H1 (cell line): ENCODE data around the gene VAV2.

Source experiments
- CTCF ChIP-seq, 3 experiments: IDR thresholded peaks; 1 replicate in 2 of 3; 2 replicates in 1 of 3; pipeline versions ENCODE4 v1.5.1 to v1.6.1; 2011; ENCODE audit warnings: low read length in 3 of 3, mild to moderate bottlenecking in 3 of 3, inconsistent platforms in 2 of 3, low read depth in 1 of 3, moderate library complexity in 1 of 3; ENCODE audit not compliant: insufficient read depth in 1 of 3; ENCODE audit errors: control extremely low read depth in 1 of 3
- EP300 ChIP-seq, 2 experiments: IDR thresholded peaks; 1 replicate in 1 of 2; 2 replicates in 1 of 2; pipeline ENCODE4 v1.6.1; 2011 to 2012; ENCODE audit warnings: low read depth in 2 of 2, low read length in 2 of 2, mild to moderate bottlenecking in 2 of 2, borderline replicate concordance in 1 of 2, inconsistent platforms in 1 of 2, moderate library complexity in 1 of 2
- EZH2 ChIP-seq: fragments of 200-600 bp; sonication (generic); IDR thresholded peaks from 2 replicates; pipeline ENCODE4 v1.7.1; 2012; ENCODE audit warnings: low read depth, mild to moderate bottlenecking, moderate library complexity, low read length, inconsistent platforms; ENCODE audit not compliant: severe bottlenecking
- JUND ChIP-seq: IDR thresholded peaks from 2 replicates; pipeline ENCODE4 v1.6.1; 2011; ENCODE audit warnings: mild to moderate bottlenecking, improper control_type of control experiment, low read length
- MAX ChIP-seq: IDR thresholded peaks from 2 replicates; pipeline ENCODE4 v1.6.1; 2012; ENCODE audit warnings: inconsistent platforms
- NRF1 ChIP-seq: IDR thresholded peaks from 2 replicates; pipeline ENCODE4 v1.6.1; 2011; ENCODE audit warnings: mild to moderate bottlenecking, low read depth, low read length, improper control_type of control experiment
- POLR2A ChIP-seq, 2 experiments: IDR thresholded peaks; 1 replicate in 1 of 2; 2 replicates in 1 of 2; pipeline ENCODE4 v1.6.1; 2011; ENCODE audit warnings: low read depth in 2 of 2, low read length in 2 of 2, mild to moderate bottlenecking in 2 of 2; ENCODE audit errors: control extremely low read depth in 1 of 2
- POLR2AphosphoS5 ChIP-seq: IDR thresholded peaks from 2 replicates; pipeline ENCODE4 v1.6.1; 2011; ENCODE audit warnings: low read depth, low read length
- POU5F1 ChIP-seq: IDR thresholded peaks from 2 replicates; pipeline ENCODE4 v1.6.1; 2011; ENCODE audit warnings: low read depth, mild to moderate bottlenecking, low read length, moderate library complexity
- RAD21 ChIP-seq, 2 experiments: IDR thresholded peaks in 1 of 2; conservative IDR thresholded peaks in 1 of 2; 2 replicates each; pipeline ENCODE4 v1.6.1; 2011; ENCODE audit warnings: low read depth in 2 of 2, low read length in 2 of 2, improper control_type of control experiment in 1 of 2, inconsistent platforms in 1 of 2, mild to moderate bottlenecking in 1 of 2, moderate library complexity in 1 of 2
- SIN3A ChIP-seq, 2 experiments: IDR thresholded peaks in 1 of 2; conservative IDR thresholded peaks in 1 of 2; 2 replicates each; pipeline ENCODE4 v1.6.1; 2011 to 2012; ENCODE audit warnings: low read length in 2 of 2, improper control_type of control experiment in 1 of 2, low read depth in 1 of 2, mild to moderate bottlenecking in 1 of 2
- SP2 ChIP-seq: IDR thresholded peaks from 2 replicates; pipeline ENCODE4 v1.6.1; 2012; ENCODE audit warnings: mild to moderate bottlenecking, low read length, inconsistent platforms
- TAF1 ChIP-seq: IDR thresholded peaks from 2 replicates; pipeline ENCODE4 v1.6.1; 2011; ENCODE audit warnings: mild to moderate bottlenecking, low read depth, low read length
- ZNF274 ChIP-seq: IDR thresholded peaks from 2 replicates; pipeline ENCODE4 v1.7.0; 2012; ENCODE audit warnings: low read length, borderline replicate concordance; ENCODE audit errors: extremely low read depth

DNA sequence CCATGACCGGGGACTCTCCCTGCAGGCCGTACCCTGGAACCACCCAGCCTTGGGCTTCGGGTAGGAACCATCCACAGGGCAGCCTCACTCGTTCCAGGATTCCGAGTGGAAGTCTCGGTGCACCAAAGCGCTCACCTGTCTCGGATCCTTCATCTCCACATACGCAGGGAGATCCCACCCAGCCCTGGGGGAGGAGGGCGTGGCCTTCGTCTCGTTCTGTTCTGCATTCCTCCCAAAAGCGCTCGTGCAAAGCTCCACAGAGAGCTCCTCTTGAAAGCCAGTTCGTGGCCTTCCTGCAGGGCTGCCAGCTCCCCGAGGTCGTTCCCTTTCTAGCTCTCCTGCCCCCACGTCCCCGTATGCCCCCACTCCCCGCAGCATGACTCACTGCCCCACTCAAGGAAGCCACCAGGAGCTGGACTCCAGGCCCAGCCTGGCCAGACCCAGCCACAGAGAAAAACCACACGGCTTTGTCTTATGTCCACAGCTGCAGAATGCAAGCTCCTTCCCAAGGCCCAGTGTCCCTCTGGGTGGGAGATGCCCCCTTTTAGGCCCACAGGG is 189.0 kb downstream of the VAV2 start:
- TF ChIP-seq CTCF (IDR thresholded peaks at IDR 0.05; ENCODE audit: control extremely low read depth in 1 of 3, insufficient read depth in 1 of 3, low read depth in 1 of 3, low read length in 3 of 3) (no peak), POLR2AphosphoS5 (no peak), NRF1 (no peak), RAD21 (IDR thresholded peaks at IDR 0.05 in 1 of 2, conservative IDR thresholded peaks at IDR 0.05 in 1 of 2; ENCODE audit: low read depth in 2 of 2, low read length in 2 of 2) (no peak), EP300 (IDR thresholded peaks at IDR 0.05; ENCODE audit: borderline replicate concordance in 1 of 2, low read depth in 2 of 2, low read length in 2 of 2) (no peak), SIN3A (conservative IDR thresholded peaks at IDR 0.05 in 1 of 2, IDR thresholded peaks at IDR 0.05 in 1 of 2; ENCODE audit: low read depth in 1 of 2, low read length in 2 of 2) (no peak), ZNF274 (no peak), EZH2 (no peak), JUND (no peak), POLR2A (IDR thresholded peaks at IDR 0.05; ENCODE audit: control extremely low read depth in 1 of 2, low read depth in 2 of 2, low read length in 2 of 2) (no peak), SP2 (no peak), MAX (no peak), TAF1 (no peak), POU5F1 (no peak)
